Measurements from ENCODE around the gene DDX6.
"Not testable (repeated sequence)": the region's sequence is repeated elsewhere in the genome, so short reads cannot be mapped to it uniquely, and the experiment has no call there.

Gene DDX6

DNA sequence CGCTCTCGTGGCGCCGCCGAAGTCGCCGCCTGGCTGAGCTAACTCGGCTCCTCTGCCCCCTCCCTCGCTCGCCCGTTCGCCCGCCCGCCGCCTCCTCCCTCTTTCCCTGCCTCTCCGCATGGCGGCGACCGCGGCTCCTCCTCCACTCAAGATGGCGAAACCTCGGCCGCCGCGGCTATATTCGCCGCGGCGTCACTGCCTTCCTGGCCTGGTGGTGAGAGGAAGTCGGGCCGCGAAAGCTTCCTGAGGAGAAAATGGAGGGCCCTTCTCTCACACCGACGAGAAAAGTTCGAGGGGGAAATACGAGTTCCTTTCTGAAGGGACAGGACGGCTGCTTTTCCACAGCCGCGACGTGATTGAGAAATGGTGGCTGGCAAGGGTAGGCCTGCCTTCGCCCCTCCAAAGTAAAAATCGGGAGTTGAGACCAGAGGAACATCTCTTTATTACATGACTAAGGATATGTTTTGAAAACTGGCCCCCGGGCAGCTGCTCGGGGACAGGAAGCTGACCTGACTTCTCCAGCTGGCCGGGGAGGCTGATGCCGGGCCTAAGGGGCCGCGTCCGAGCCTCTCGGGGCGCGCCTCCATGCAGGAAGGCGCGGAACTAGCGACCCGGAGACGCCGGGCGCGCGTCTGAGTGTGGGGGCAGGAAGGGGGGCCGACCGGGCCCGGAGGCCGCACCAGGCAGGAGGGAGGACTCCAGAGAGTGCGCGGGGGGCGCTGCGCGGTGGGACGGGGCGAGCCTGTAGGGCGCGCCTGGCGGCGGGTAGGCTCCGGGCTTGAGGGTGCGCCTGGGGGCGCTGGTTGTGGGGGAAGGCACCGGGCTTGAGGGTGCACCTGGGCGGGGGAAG is at the start of gene DDX6:
Gene DDX6 (minus strand): TSS at position 54 of the 850 bp plus-strand sequence. CDS start 4,913 bp downstream, outside the sequence.
- DNase-seq (ENCODE audit: low spot score): peak; percentile 92

DNA sequence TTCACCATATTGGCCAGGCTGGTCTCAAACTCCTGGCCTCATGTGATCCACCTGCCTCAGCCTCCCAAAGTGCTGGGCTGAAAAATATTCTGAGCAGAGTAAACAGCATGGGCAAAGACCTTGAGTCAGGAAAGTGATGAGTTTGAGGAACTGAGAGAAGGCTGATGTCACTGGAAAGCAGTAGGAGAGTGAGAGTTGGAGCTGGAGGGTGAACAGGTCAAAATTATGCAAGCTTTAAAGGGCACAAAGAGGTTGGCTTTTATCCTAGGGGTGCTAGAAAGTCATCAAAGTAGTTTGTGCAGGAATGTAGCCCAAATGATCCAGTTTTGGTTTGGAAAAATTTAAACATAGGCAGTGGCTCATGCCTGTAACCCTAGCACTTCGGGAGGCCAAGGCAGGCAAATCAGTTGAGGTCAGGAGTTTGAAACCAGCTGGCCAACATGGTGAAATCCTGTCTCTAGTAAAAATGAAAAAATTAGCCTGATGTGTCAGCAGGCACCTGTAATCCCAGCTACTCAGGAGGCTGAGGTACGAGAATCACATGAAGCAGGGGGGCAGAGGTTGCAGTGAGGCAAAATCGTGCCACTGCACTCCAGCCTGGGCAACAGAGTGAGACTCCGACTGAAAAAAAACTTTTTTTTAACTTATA is 48.1 kb upstream of the DDX6 start:
- DNase-seq (ENCODE audit: low spot score): no peak

DNA sequence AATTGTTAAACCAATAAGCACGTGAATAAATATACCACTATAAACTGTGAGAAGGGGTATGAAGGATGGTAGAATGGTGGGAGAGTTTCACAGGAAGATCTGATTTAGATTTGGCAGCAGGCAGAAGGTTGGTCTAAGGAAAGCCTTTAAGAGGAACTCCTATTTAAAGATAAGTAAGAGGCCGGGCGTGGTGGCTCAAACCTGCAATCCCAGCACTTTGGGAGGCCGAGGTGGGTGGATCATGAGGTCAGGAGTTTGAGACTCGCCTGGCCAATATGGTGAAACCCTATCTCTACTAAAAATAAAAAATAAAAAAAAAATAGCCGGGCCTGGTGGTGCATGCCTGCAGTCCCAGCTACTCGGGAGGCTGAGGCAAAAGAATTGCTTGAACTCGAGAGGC is 46.9 kb upstream of the DDX6 start:
- DNase-seq (ENCODE audit: low spot score): no peak

- no peak for DNase-seq (ENCODE audit: low spot score)
These were observed 43.6 kb upstream of the DDX6 start for GRCh38 chr11:118834427-118835028.

GRCh38 chr11:118827118-118827517 is 36.2 kb upstream of the DDX6 start:
- no peak for DNase-seq (ENCODE audit: low spot score)

DNA sequence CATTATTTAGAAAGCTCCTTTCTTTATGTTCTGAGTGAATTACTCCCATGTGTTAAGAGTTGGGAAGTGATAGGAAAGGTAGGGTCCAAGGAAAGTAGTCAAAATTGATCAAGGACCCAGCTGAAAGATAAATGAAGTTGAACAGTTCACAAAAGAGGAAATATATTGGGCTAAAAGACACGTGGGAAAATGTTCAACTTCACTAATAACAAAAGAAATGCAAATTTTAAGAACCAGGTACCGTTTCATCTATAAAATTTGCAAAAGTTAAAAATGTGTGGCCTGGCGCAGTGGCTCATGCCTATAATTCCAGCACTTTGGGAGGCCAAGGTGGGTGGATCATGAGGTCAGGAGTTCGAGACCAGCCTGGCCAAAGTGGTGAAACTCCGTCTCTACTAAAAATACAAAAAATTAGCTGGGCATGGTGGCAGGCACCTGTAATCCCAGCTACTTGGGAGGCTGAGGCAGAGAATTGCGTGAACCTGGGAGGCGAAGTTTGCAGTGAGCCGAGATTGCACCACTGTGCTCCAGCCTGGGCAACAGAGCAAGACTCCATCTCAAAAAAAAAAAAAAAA is 32.1 kb upstream of the DDX6 start:
- not testable (repeated sequence) for DNase-seq (ENCODE audit: low spot score)

- DNase-seq (ENCODE audit: low spot score): peak; percentile 27
These were observed 29.7 kb upstream of the DDX6 start for GRCh38 chr11:118820412-118821357.

DNA sequence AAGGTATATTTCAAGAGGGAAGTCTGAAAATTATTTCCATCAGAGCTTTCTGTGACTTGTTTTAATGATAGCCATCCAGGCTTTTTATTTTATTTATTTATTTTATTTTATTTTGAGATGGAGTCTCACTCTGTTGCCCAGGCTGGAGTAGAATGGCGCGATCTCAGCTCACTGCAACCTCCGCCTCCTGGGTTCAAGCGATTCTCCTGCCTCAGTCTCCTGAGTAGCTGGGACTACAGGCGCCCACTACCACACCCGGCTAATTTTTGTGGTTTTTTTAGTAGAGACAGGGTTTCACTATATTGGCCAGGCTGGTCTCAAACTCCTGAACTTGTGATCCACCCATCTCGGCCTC is 29.0 kb upstream of the DDX6 start:
- not testable (repeated sequence) for DNase-seq (ENCODE audit: low spot score)

GRCh38 chr11:118819334-118820024 is 28.5 kb upstream of the DDX6 start:
- no peak for DNase-seq (ENCODE audit: low spot score)

DNA sequence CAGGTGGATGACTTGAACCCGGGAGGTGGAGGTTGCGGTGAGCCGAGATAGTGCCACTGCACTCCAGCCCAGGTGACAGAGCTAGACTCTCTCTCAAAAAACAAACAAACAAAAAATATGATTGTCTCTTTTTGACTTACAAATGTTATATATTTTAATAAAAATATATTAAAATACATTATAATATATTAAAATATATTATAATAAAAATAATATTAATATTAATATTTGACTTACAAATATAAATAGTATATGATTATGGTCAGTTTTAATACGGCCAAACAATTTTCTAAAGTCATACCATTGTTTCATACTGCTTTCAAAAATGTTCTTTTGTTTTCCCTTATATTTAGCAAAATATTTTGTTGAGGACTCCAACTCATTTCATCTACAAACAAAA is 27.2 kb upstream of the DDX6 start:
- no peak for DNase-seq (ENCODE audit: low spot score)

- no peak for DNase-seq (ENCODE audit: low spot score)
These were observed 22.6 kb upstream of the DDX6 start for GRCh38 chr11:118813551-118813950.

GRCh38 chr11:118812485-118812884 is 21.5 kb upstream of the DDX6 start:
- DNase-seq (ENCODE audit: low spot score): no peak

DNA sequence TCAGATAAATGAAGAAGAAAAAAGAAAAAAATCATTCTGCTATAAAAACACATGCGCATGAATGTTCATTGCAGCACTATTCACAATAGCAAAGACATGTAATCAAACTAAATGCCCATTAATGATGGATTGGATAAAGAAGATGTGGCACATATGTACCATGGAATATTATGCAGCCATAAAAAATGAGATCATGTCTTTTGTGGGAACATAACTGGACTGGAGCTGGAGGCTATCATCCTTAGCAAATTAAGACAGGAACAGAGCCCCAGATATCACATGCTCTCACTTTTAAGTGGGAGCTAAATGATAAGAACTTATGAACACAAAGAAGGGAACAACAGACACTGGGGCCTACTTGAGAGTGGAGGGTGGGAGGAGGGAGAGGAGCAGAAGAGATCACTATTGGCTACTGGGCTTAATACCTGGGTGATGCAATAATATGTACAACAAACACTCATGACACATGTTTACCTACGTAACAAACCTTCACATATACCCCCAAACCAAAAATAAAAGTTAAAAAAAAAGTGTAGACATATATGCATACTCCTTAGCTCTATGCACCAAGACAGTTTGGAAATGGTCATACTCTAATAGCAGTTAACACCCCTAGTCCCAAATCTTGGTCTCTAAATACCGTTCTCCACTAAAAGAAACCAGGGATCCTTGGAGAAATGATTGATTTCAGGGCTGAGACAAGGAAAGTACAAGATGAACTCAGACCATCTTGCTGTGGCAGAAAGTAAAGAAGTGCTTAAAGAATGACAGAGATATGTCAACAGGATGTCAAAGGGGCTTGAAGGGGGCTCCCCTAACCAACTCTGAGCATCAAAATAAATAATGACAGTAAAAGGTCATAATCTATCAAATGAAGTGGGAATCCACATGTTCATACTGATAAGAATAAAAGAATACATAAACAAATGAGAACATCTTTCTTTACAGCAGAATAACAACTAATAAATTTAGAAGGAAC is 17.1 kb upstream of the DDX6 start:
- DNase-seq (ENCODE audit: low spot score): no peak

GRCh38 chr11:118806400-118806799 is 15.4 kb upstream of the DDX6 start:
- DNase-seq (ENCODE audit: low spot score): no peak

- DNase-seq (ENCODE audit: low spot score): no peak
These were observed 13.1 kb upstream of the DDX6 start for GRCh38 chr11:118804094-118804493.

DNA sequence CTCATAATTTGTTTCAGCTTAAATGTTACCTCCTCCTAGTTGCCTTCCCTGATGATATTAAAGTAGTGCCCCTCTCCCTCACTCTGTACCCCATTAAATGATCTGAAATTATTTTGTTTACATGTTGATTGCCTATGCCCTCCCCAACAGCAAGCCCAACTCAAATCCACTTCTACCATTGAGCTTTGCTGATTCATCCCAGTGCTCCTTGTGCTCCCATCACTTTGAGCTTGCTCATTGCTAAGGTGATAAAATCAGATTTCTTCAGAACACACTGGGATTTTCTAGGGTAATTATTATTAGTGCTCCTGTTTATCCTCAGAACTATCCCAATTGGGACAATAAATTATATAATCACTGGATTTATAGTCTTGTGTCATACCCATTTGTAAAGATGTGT is 8.4 kb upstream of the DDX6 start:
- DNase-seq (ENCODE audit: low spot score): no peak

DNA sequence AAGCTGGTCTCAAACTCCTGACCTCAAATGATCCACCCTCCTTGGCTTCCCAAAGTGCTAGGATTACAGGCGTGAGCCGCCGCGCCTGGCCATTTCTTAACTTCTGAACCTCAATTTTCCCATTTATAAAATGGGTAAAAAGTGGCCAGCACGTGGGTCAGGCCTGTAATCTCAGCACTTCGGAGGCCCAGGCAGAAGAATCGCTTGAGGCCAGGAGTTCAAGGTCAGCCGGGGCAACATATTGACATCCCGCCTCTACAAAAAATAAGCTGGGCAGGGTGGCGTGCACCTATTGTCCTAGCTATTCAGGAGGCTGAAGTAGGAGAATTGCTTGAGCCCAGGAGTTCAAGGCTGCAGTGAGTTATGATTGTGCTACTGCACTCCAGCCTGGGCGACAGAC is 6.5 kb upstream of the DDX6 start:
- no peak for DNase-seq (ENCODE audit: low spot score)

GRCh38 chr11:118792570-118793124 is 1.7 kb upstream of the DDX6 start:
- peak; percentile 50 for DNase-seq (ENCODE audit: low spot score)

DNA sequence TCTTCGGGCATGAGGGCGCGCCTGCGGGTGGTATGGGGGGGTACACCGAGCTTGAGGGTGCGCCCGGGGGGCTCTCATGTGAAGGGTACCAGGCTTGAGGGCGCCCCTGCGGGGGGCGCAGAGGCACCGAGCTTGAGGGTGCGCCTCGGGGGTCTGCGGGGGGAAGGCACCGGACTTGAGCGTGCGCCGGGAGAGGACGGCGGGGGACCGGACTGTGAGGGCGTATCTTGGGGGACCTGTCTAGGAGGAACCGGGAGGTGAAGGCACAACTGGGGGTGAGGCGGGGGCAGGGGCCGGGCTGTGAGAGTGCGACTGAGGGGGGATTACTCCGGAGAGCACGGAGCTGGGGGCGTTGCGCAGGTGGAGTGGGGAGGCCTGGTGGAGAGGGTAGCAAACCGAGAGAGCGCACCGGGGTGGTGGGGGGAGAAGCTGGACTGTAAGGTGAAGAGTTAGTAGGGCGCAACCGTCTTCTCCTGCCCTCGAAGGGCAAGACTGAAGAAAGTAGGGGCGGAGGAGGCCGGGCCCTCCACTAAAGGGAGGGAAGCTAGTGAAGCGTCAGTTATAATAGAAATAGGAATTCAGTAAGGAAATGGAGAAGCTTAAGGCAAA is 1.1 kb upstream of the DDX6 start:
- no peak for DNase-seq (ENCODE audit: low spot score)
